B cell (primary cell): ENCODE measurements around the gene TMEM131L. TPM values are rescaled to one million over a fixed set of nuclear protein-coding genes. Genes with fewer than 3 reads are reported as not detected.

Source experiments
- ATAC-seq: fragments of 200-7000 bp; cut with Tn5 transposase; one replicate; pipeline ENCODE4 v1.10.0; 2021; ENCODE audit warnings: low read depth, mild to moderate bottlenecking, moderate number of reproducible peaks, moderate library complexity
- CTCF ChIA-PET: fragments of 350-600 bp; sonication (Branson Sonifier 250); formaldehyde crosslinking; loops from one replicate; lab custom pipeline; 2021; ENCODE audit warnings: antibody characterized with exemption, inconsistent platforms; lab: Charles Lee
- POLR2A ChIA-PET: fragments of 350-600 bp; sonication (Branson Sonifier 250); formaldehyde crosslinking; loops from one replicate; lab custom pipeline; 2021; ENCODE audit warnings: antibody characterized with exemption; lab: Charles Lee
- DNase-seq: peaks from one replicate; pipeline ENCODE4 v3.0.0; 2013
- H2AFZ ChIP-seq: 2 replicates; pipeline ENCODE4 v1.6.1; 2012; ENCODE audit warnings: mild to moderate bottlenecking, low read depth, low read length; ENCODE audit not compliant: insufficient read depth, poor library complexity, severe bottlenecking
- H3K27ac ChIP-seq, 2 donors: 1 replicate in 1 of 2; 2 replicates in 1 of 2; pipeline ENCODE4 v1.5.1; 2012 to 2013; ENCODE audit warnings: low read length in 2 of 2, mild to moderate bottlenecking in 2 of 2, moderate library complexity in 1 of 2
- H3K27me3 ChIP-seq, 4 experiments: fragments of 200-600 bp in 1 of 4; sonication (generic) in 1 of 4; replicated peaks in 1 of 4; 1 replicate in 2 of 4; 2 replicates in 2 of 4; pipeline versions ENCODE4 v1.6.1 to v1.7.0; 2013 to 2016; ENCODE audit warnings: low read length in 3 of 4, mild to moderate bottlenecking in 2 of 4, mixed read lengths in 1 of 4, moderate library complexity in 1 of 4; ENCODE audit not compliant: insufficient read depth in 4 of 4, control insufficient read depth in 3 of 4; ENCODE audit errors: control extremely low read depth in 1 of 4
- H3K36me3 ChIP-seq, 2 experiments: replicated peaks in 1 of 2; 1 replicate in 1 of 2; 2 replicates in 1 of 2; pipeline versions ENCODE4 v1.6.1 to v1.7.1; 2013; ENCODE audit warnings: low read length in 1 of 2; ENCODE audit not compliant: insufficient read depth in 2 of 2, control insufficient read depth in 1 of 2; ENCODE audit errors: control extremely low read depth in 1 of 2, extremely low read depth in 1 of 2
- H3K4me1 ChIP-seq, 2 donors: fragments of 200-600 bp in 1 of 2; sonication (generic) in 1 of 2; 1 replicate in 1 of 2; 2 replicates in 1 of 2; pipeline versions ENCODE4 v1.5.1 to v1.6.1; 2013 to 2017; ENCODE audit warnings: low read length in 2 of 2; ENCODE audit not compliant: control insufficient read depth in 2 of 2, insufficient read depth in 2 of 2
- H3K4me2 ChIP-seq: replicated peaks from 2 replicates; pipeline ENCODE3; 2012; ENCODE audit warnings: mild to moderate bottlenecking, low read depth, low read length; ENCODE audit not compliant: poor library complexity, severe bottlenecking
- H3K4me3 ChIP-seq, 5 experiments: fragments of 200-600 bp in 1 of 5; sonication (generic) in 1 of 5; 1 replicate in 3 of 5; 2 replicates in 2 of 5; pipeline versions ENCODE4 v1.5.1 to v1.7.0; 2011 to 2016; ENCODE audit warnings: low read length in 4 of 5, mild to moderate bottlenecking in 4 of 5, low read depth in 2 of 5, control low read depth in 1 of 5, moderate library complexity in 1 of 5; ENCODE audit not compliant: insufficient read depth in 1 of 5; ENCODE audit errors: control extremely low read depth in 1 of 5, extremely low read depth in 1 of 5
- H3K79me2 ChIP-seq: fragments of 200-600 bp; sonication (generic); one replicate; pipeline ENCODE4 v1.6.0; 2016; ENCODE audit warnings: low read length; ENCODE audit not compliant: control insufficient read depth, insufficient read depth
- H3K9ac ChIP-seq: fragments of 200-600 bp; sonication (generic); 2 replicates; pipeline ENCODE4 v1.6.1; 2017; ENCODE audit warnings: mild to moderate bottlenecking, low read length, moderate library complexity
- H3K9me3 ChIP-seq, 3 donors: one replicate each; pipeline versions ENCODE4 v1.6.1 to v1.7.1; 2013; ENCODE audit warnings: low read length in 2 of 3; ENCODE audit not compliant: control insufficient read depth in 2 of 3, insufficient read depth in 1 of 3; ENCODE audit errors: control extremely low read depth in 1 of 3
- H4K20me1 ChIP-seq: 2 replicates; pipeline ENCODE4 v1.6.0; 2012; ENCODE audit warnings: mild to moderate bottlenecking, low read length; ENCODE audit not compliant: insufficient read depth, control insufficient read depth, poor library complexity, severe bottlenecking
- H3K27ac Mint-ChIP-seq: one replicate; pipeline ENCODE4 v1.8.0; 2021; ENCODE audit warnings: mixed read lengths
- H3K27me3 Mint-ChIP-seq: one replicate; pipeline ENCODE4 v1.8.0; 2021; ENCODE audit warnings: mixed read lengths
- H3K4me1 Mint-ChIP-seq: one replicate; pipeline ENCODE4 v1.8.0; 2021; ENCODE audit warnings: mixed read lengths
- H3K4me3 Mint-ChIP-seq: one replicate; pipeline ENCODE4 v1.8.0; 2021; ENCODE audit warnings: mixed read lengths
- H3K9me3 Mint-ChIP-seq: one replicate; pipeline ENCODE4 v1.8.0; 2022; ENCODE audit warnings: mixed read lengths; ENCODE audit not compliant: insufficient read depth
- EZH2 ChIP-seq: IDR thresholded peaks from 2 replicates; pipeline ENCODE4 v1.6.1; 2012; ENCODE audit warnings: borderline replicate concordance, low read depth, mild to moderate bottlenecking, moderate library complexity, low read length; ENCODE audit not compliant: insufficient read depth, poor library complexity, severe bottlenecking
- WGBS: methylation state at CpG from one replicate; pipeline ENCODE4 v1.1.5; 2013; ENCODE audit warnings: missing lambda C conversion rate; ENCODE audit not compliant: insufficient coverage; 5-methylcytosine and 5-hydroxymethylcytosine counted together
- intact Hi-C: fragments of 100-400 bp; cut with micrococcal nuclease; formaldehyde crosslinking; loops from one replicate; pipeline ENCODE4 v1.10.0; 2022
- polyA plus RNA-seq: library from polyadenylated mRNA; depleted of rRNA; stranded (reverse); fragments of >200 nt; gene quantifications from 2 replicates; pipeline ENCODE4 v1.2.3, GENCODE V29; 2012
- total RNA-seq, 2 donors: library from RNA; stranded (reverse); fragments of 120-200 nt in 1 of 2; gene quantifications; 1 replicate in 1 of 2; 2 replicates in 1 of 2; pipeline versions ENCODE4 v1.2.3 to v1.2.4, GENCODE V29; 2013 to 2022
- TF ChIP-seq, protein P1 (sequence below): fragments of 200-600 bp; IDR thresholded peaks from one replicate; pipeline ENCODE4 v1.8.0; 2022; ENCODE audit warnings: antibody characterized with exemption, mild to moderate bottlenecking

Gene TMEM131L
- total and polyA plus RNA-seq, 2 donors (not counting 1 experiment from before 2014, with no cell fraction given), result 56.4 to 120 TPM

DNA sequence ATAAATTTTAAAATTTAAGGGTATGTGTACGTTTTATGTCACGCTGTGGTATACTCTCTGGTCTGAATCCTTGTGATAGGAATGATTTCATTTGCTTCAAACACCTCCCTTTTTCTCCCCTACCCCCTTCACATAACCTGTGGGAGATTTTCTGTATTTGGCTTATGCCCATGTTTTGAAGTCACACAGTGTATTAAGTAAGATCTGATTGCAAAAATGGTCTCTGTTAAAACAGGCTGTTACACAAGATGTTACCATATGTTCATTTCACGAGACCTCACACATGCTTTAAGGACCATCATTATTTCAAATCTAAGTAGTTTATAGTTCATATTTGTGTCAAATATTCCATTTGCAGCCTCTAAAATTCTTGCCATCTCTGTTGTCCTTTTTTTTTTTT is 63.5 kb downstream of the TMEM131L start:
- CTCF ChIA-PET, result interaction anchor here (4.7 kb wide), 1 partner anchor 97 kb away, joined by 18 read pairs; no protein-coding TSS in a partner anchor
- ATAC-seq (no peak), DNase-seq (no peak)
- Histone ChIP-seq H4K20me1 (peaks cover 85% of the 10 kb centered on the region), H3K27me3 (no peaks in the 10 kb centered on the region), H2AFZ (no peak overlapping the region), H3K4me3 (no peak overlapping the region), H3K4me1 (peaks cover 83% of the 10 kb centered on the region in 2 donors), H3K9me3 (no peaks in the 10 kb centered on the region), H3K9ac (peak overlapping the region; percentile 24), H3K79me2 (peaks cover 100% of the 10 kb centered on the region), H3K4me2 (peak overlapping the region; percentile 65), H3K36me3 (peaks cover 3 to 17% of the 10 kb centered on the region in 2 experiments), H3K27ac (peak overlapping the region; percentile 40 to 87)
- Mint-ChIP-seq H3K4me3 (peak overlapping the region; percentile 51), H3K4me1 (peaks cover 85% of the 10 kb centered on the region), H3K27me3 (no peaks in the 10 kb centered on the region), H3K27ac (peak overlapping the region; percentile 97), H3K9me3 (no peaks in the 10 kb centered on the region)
- intact Hi-C loops, result loop anchor here (2.0 kb wide), 1 partner anchor 45 kb away; no protein-coding TSS in a partner anchor
- WGBS, result no CpG with 5 or more reads among the region's 3 CpGs
- TF ChIP-seq EZH2, result no peak
- TF ChIP-seq, protein P1, sequence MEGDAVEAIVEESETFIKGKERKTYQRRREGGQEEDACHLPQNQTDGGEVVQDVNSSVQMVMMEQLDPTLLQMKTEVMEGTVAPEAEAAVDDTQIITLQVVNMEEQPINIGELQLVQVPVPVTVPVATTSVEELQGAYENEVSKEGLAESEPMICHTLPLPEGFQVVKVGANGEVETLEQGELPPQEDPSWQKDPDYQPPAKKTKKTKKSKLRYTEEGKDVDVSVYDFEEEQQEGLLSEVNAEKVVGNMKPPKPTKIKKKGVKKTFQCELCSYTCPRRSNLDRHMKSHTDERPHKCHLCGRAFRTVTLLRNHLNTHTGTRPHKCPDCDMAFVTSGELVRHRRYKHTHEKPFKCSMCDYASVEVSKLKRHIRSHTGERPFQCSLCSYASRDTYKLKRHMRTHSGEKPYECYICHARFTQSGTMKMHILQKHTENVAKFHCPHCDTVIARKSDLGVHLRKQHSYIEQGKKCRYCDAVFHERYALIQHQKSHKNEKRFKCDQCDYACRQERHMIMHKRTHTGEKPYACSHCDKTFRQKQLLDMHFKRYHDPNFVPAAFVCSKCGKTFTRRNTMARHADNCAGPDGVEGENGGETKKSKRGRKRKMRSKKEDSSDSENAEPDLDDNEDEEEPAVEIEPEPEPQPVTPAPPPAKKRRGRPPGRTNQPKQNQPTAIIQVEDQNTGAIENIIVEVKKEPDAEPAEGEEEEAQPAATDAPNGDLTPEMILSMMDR, result no peak
- POLR2A ChIA-PET, result no interaction called here

GRCh38 chr4:153530284-153530999 is 64.3 kb downstream of the TMEM131L start:
- H3K9me3 Mint-ChIP-seq, result no peaks in the 10 kb centered on the region

More at GRCh38 chr4:153530284-153530999, 64.3 kb downstream of the TMEM131L start:
- Histone ChIP-seq H3K4me1 (peaks cover 83 to 84% of the 10 kb centered on the region in 2 donors), H3K79me2 (peaks cover 100% of the 10 kb centered on the region), H3K4me2 (peak overlapping the region; percentile 65), H3K9ac (peak overlapping the region; percentile 24), H3K9me3 (no peaks in the 10 kb centered on the region), H4K20me1 (peaks cover 85% of the 10 kb centered on the region), H2AFZ (no peak overlapping the region), H3K27me3 (no peaks in the 10 kb centered on the region), H3K4me3 (peak overlapping the region in 2 of 5 experiments; percentile 17 to 33), H3K27ac (peak overlapping the region; percentile 40 to 87), H3K36me3 (peaks cover 0 to 23% of the 10 kb centered on the region in 2 experiments)
- no peak for DNase-seq
- no peak for TF ChIP-seq EZH2
- TF ChIP-seq, protein P1, result no peak
- Mint-ChIP-seq H3K4me1 (peaks cover 85% of the 10 kb centered on the region), H3K27me3 (no peaks in the 10 kb centered on the region), H3K27ac (peak overlapping the region; percentile 97), H3K4me3 (peak overlapping the region; percentile 51)
- intact Hi-C loops, result loop anchor here (2.0 kb wide), 1 partner anchor 44 kb away; no protein-coding TSS in a partner anchor
- ATAC-seq, result no peak
- 24% methylated on average over 5 of the region's 8 CpGs for WGBS
- CTCF ChIA-PET, result interaction anchor here (0.9 to 4.7 kb wide), 4 partner anchors 8 to 184 kb away, joined by 3 to 18 read pairs (median 3); no protein-coding TSS in a partner anchor
- POLR2A ChIA-PET, result no interaction called here
